Right lobe of liver (tissue), 6 donors: Measurements from ENCODE around the gene POLE. TPM values are rescaled to one million over a fixed set of nuclear protein-coding genes. Genes with fewer than 3 reads are reported as not detected.

ENCODE experiments used
- ATAC-seq, 4 donors: fragments of 200-7000 bp; cut with Tn5 transposase; one replicate each; pipeline ENCODE4 v1.9.1; 2020; ENCODE audit warnings: mild to moderate bottlenecking in 4 of 4, moderate library complexity in 4 of 4
- DNase-seq, 3 donors: peaks; one replicate each; pipeline ENCODE4 v3.0.0-alpha.2; 2020
- H3K27ac ChIP-seq, 3 donors: fragments of 200-600 bp; one replicate each; pipeline ENCODE4 v1.8.0; 2022
- H3K27me3 ChIP-seq, 2 donors: fragments of 200-600 bp; one replicate each; pipeline ENCODE4 v1.8.0; 2022
- H3K36me3 ChIP-seq, 4 donors: fragments of 200-600 bp; sonication (generic) in 1 of 4; one replicate each; pipeline versions ENCODE4 v1.5.1 to v1.8.0; 2017 to 2022; ENCODE audit warnings: control low read depth in 1 of 4
- H3K4me1 ChIP-seq, 4 donors: fragments of 200-600 bp; sonication (generic) in 1 of 4; one replicate each; pipeline versions ENCODE4 v1.5.1 to v1.8.0; 2017 to 2022; ENCODE audit warnings: control low read depth in 1 of 4
- H3K4me3 ChIP-seq, 3 donors: fragments of 200-600 bp; one replicate each; pipeline ENCODE4 v1.8.0; 2022
- H3K9me3 ChIP-seq, 4 donors: fragments of 200-600 bp; sonication (generic) in 1 of 4; one replicate each; pipeline versions ENCODE4 v1.5.1 to v1.8.0; 2017 to 2022; ENCODE audit warnings: control low read depth in 1 of 4
- CTCF ChIP-seq, 4 donors: fragments of 200-600 bp in 3 of 4; fragments of 450-650 bp in 1 of 4; IDR thresholded peaks; one replicate each; pipeline versions ENCODE4 v1.5.1 to v1.8.0; 2016 to 2022; ENCODE audit warnings: antibody characterized with exemption in 4 of 4, mild to moderate bottlenecking in 2 of 4
- POLR2A ChIP-seq: fragments of 450-650 bp; IDR thresholded peaks from one replicate; pipeline ENCODE4 v1.6.1; 2017; ENCODE audit warnings: antibody characterized with exemption, mild to moderate bottlenecking
- WGBS: methylation state at CpG from one replicate; pipeline ENCODE4 v1.1.6; 2018; ENCODE audit warnings: low coverage, low lambda C conversion rate; ENCODE audit not compliant: insufficient coverage; ENCODE audit errors: missing lambda C conversion rate; 5-methylcytosine and 5-hydroxymethylcytosine counted together
- intact Hi-C, 2 donors: fragments of 100-400 bp; cut with DNase I; formaldehyde crosslinking; loops; one replicate each; pipeline versions ENCODE4 v1.11.2 to v1.14.1; 2022
- total RNA-seq, 6 experiments: library from RNA; depleted of rRNA in 2 of 6; stranded (reverse); fragments of >200 nt in 2 of 6; fragmentation: NEBNext Ultra II Directional in 3 of 6; extraction: Animal tissue kit (Norgen Biotek cat#: 25700) in 3 of 6; gene quantifications; one replicate each; pipeline versions ENCODE4 v1.1.0 to v1.2.4, GENCODE V29; 2016 to 2023
- donor health status: DM: no; HTN: yes; CAD: no.
- donor health status: DM: no; HTN: no; CAD: no.
- donor health status: DM: no; HTN: no; CAD: no.
- donor health status: DM: no; HTN: yes; CAD: no.
- donor health status: DM: no; HTN: yes; CAD: no.

POLE gene
- total RNA-seq, 6 experiments from 2014 or later, result 13.6 to 34.0 (median 22.7) TPM

GRCh38 chr12:132690112-132690511, 3.0 kb upstream of the POLE start:
- Histone ChIP-seq H3K9me3 (no peaks in the 10 kb centered on the region), H3K27ac (peak overlapping the region in 2 of 3 donors; percentile 34 to 64), H3K36me3 (peaks cover 0 to 16% (median 6%) of the 10 kb centered on the region in 4 donors), H3K4me1 (peaks cover 0 to 20% (median 9%) of the 10 kb centered on the region in 4 donors), H3K27me3 (no peaks in the 10 kb centered on the region), H3K4me3 (no peak overlapping the region)
- intact Hi-C loops, result no loop called here
- no peak for DNase-seq
- ATAC-seq, result no peak
- 77% methylated on average over 8 of the region's 9 CpGs for WGBS
- no peak for TF ChIP-seq POLR2A
- TF ChIP-seq CTCF (IDR thresholded peaks at IDR 0.05), result no peak

GRCh38 chr12:132689227-132689626, 2.1 kb upstream of the POLE start:
- no peaks in the 10 kb centered on the region for H3K27me3 ChIP-seq
- peaks cover 0 to 19% (median 9%) of the 10 kb centered on the region in 4 donors for H3K4me1 ChIP-seq
- H3K27ac ChIP-seq, result peak overlapping the region in 2 of 3 donors; percentile 34 to 64
- peak overlapping the region in 2 of 3 donors; percentile 43 to 50 for H3K4me3 ChIP-seq
- TF ChIP-seq POLR2A (no peak), CTCF (IDR thresholded peaks at IDR 0.05) (no peak)
- H3K36me3 ChIP-seq, result peaks cover 0 to 16% (median 6%) of the 10 kb centered on the region in 4 donors
- peak; percentile 67 to 79 (median 70) for ATAC-seq
- H3K9me3 ChIP-seq, result no peaks in the 10 kb centered on the region
- WGBS, result 32% methylated on average over 16 of the region's 18 CpGs
- DNase-seq, result peak; percentile 60 to 92 (median 84)
- intact Hi-C loops, result no loop called here

- intact Hi-C loops, result no loop called here
- 0% methylated on average over 11 of the region's 55 CpGs for WGBS
- Histone ChIP-seq H3K27ac (peak overlapping the region in 2 of 3 donors; percentile 50 to 94), H3K36me3 (peaks cover 0 to 16% (median 6%) of the 10 kb centered on the region in 4 donors), H3K9me3 (no peaks in the 10 kb centered on the region), H3K4me3 (peak overlapping the region; percentile 62 to 96 (median 62)), H3K27me3 (no peaks in the 10 kb centered on the region), H3K4me1 (peaks cover 0 to 19% (median 9%) of the 10 kb centered on the region in 4 donors)
- DNase-seq (no peak), ATAC-seq (no peak)
- no peak for TF ChIP-seq CTCF (IDR thresholded peaks at IDR 0.05)
- TF ChIP-seq POLR2A, result no peak
These were observed 324 bp downstream of the POLE start for GRCh38 chr12:132686825-132687210.

- Histone ChIP-seq H3K27ac (no peak overlapping the region), H3K4me3 (no peak overlapping the region), H3K4me1 (peaks cover 0 to 19% (median 8%) of the 10 kb centered on the region in 4 donors), H3K27me3 (no peaks in the 10 kb centered on the region), H3K9me3 (no peaks in the 10 kb centered on the region), H3K36me3 (peaks cover 0 to 4% (median under 1%) of the 10 kb centered on the region in 4 donors)
- WGBS, result 93% methylated on average over 3 of the region's 5 CpGs
- DNase-seq, result no peak
- ATAC-seq, result no peak
- TF ChIP-seq POLR2A, result no peak
- no peak for TF ChIP-seq CTCF (IDR thresholded peaks at IDR 0.05)
- intact Hi-C loops, result no loop called here
These were observed 1.7 kb downstream of the POLE start for GRCh38 chr12:132685400-132685799.

- no peak for DNase-seq
- H3K36me3 ChIP-seq, result peaks cover 0 to 28% (median 10%) of the 10 kb centered on the region in 4 donors
- intact Hi-C loops, result no loop called here
- H3K27me3 ChIP-seq, result no peaks in the 10 kb centered on the region
- no peaks in the 10 kb centered on the region for H3K9me3 ChIP-seq
- peaks cover 0 to 15% (median 7%) of the 10 kb centered on the region in 4 donors for H3K4me1 ChIP-seq
- no peak for TF ChIP-seq CTCF (IDR thresholded peaks at IDR 0.05)
- no peak for TF ChIP-seq POLR2A
- H3K4me3 ChIP-seq, result no peak overlapping the region
- 82% methylated on average over 9 of the region's 9 CpGs for WGBS
- ATAC-seq, result peak in 1 of 4 donors; percentile 3
- H3K27ac ChIP-seq, result peak overlapping the region in 1 of 3 donors; percentile 3
These were observed 9.7 kb downstream of the POLE start for GRCh38 chr12:132677492-132677891.
